Measurements from ENCODE around the gene CENPH. TPM values are rescaled to one million over a fixed set of nuclear protein-coding genes. Genes with fewer than 3 reads are reported as not detected.
A peak's percentile ranks its signal among the peaks of the same experiment; 100 is the strongest.

The CENPH gene
- total RNA-seq, 1 experiment from 2014 or later, result 79.0 TPM

GRCh38 chr5:69242215-69242927, 53.0 kb downstream of the CENPH start (continued):
- no peak for TF ChIP-seq ATF6 (CRISPR knock-in tag; IDR thresholded peaks at IDR 0.05)
- no peak for TF ChIP-seq NFATC4 (CRISPR knock-in tag; IDR thresholded peaks at IDR 0.05)
- no peak for TF ChIP-seq AR (CRISPR knock-in tag; IDR thresholded peaks at IDR 0.05)
- no peak for TF ChIP-seq ZNF263 (CRISPR knock-in tag; IDR thresholded peaks at IDR 0.05; ENCODE audit: low read depth)
- no peak for TF ChIP-seq FOXK1 (CRISPR knock-in tag; IDR thresholded peaks at IDR 0.05)
- TF ChIP-seq ZNF232 (CRISPR knock-in tag; IDR thresholded peaks at IDR 0.05), result no peak
- TF ChIP-seq JUN (CRISPR knock-in tag; IDR thresholded peaks at IDR 0.05), result no peak
- TF ChIP-seq FOXJ3 (CRISPR knock-in tag; IDR thresholded peaks at IDR 0.05; ENCODE audit: borderline replicate concordance), result no peak
- no peak for TF ChIP-seq ZNF532 (CRISPR knock-in tag; IDR thresholded peaks at IDR 0.05; ENCODE audit: borderline replicate concordance)

GRCh38 chr5:69245031-69245430, 55.6 kb downstream of the CENPH start:
- H3K27ac Mint-ChIP-seq, result peak overlapping the region; percentile 25; the same call in 1 of the 2 replicates
- peaks cover 16% of the 10 kb centered on the region for H3K36me3 Mint-ChIP-seq
- DNase-seq (ENCODE audit: low spot score) (no peak), ATAC-seq (no peak)
- TF ChIP-seq MYBL2 (CRISPR knock-in tag; IDR thresholded peaks at IDR 0.05) (no peak), ZNF396 (CRISPR knock-in tag; IDR thresholded peaks at IDR 0.05; ENCODE audit: borderline replicate concordance) (no peak), E2F4 (CRISPR knock-in tag; IDR thresholded peaks at IDR 0.05; ENCODE audit: borderline replicate concordance, low read depth) (no peak), ZNF512 (CRISPR knock-in tag; IDR thresholded peaks at IDR 0.05; ENCODE audit: borderline replicate concordance) (no peak), USF1 (CRISPR knock-in tag; IDR thresholded peaks at IDR 0.05) (no peak), MLX (CRISPR knock-in tag; IDR thresholded peaks at IDR 0.05) (no peak), ELF4 (CRISPR knock-in tag; IDR thresholded peaks at IDR 0.05; ENCODE audit: low read depth) (no peak), GRHL2 (CRISPR knock-in tag; IDR thresholded peaks at IDR 0.05; ENCODE audit: insufficient replicate concordance, severe bottlenecking) (no peak), ZNF425 (CRISPR knock-in tag; conservative IDR thresholded peaks at IDR 0.05) (no peak), HMGA2 (CRISPR knock-in tag; IDR thresholded peaks at IDR 0.05) (no peak), KAT7 (CRISPR knock-in tag; IDR thresholded peaks at IDR 0.05; ENCODE audit: borderline replicate concordance) (no peak)
- ChIA-PET POLR2A (no interaction called here), CTCF (no interaction called here)
- no peaks in the 10 kb centered on the region for H3K27me3 Mint-ChIP-seq (ENCODE audit: low read depth)
- no peak overlapping the region for H3K4me3 Mint-ChIP-seq
- no peaks in the 10 kb centered on the region for H3K9me3 Mint-ChIP-seq
- H3K4me1 Mint-ChIP-seq, result peaks cover 10% of the 10 kb centered on the region

All from WTC11 (cell line).